Suprapubic skin (tissue), 4 donors: Measurements from ENCODE around the gene TNFRSF1B. TPM values are rescaled to one million over a fixed set of nuclear protein-coding genes. Genes with fewer than 3 reads are reported as not detected.

ENCODE experiments used
- DNase-seq, 2 donors: peaks; one replicate each; pipeline ENCODE4 v3.0.0-alpha.2; 2019; ENCODE audit warnings: low spot score in 2 of 2
- H3K27ac ChIP-seq: fragments of 200-600 bp; sonication (generic); one replicate; pipeline ENCODE4 v1.5.1; 2019
- H3K27me3 ChIP-seq: fragments of 200-600 bp; sonication (generic); one replicate; pipeline ENCODE4 v1.5.1; 2019
- H3K36me3 ChIP-seq: fragments of 200-600 bp; sonication (generic); one replicate; pipeline ENCODE4 v1.5.1; 2019
- H3K4me1 ChIP-seq: fragments of 200-600 bp; sonication (generic); one replicate; pipeline ENCODE4 v1.5.1; 2019
- H3K4me3 ChIP-seq: fragments of 200-600 bp; sonication (generic); one replicate; pipeline ENCODE4 v1.5.1; 2019; ENCODE audit warnings: mild to moderate bottlenecking
- H3K9me3 ChIP-seq: fragments of 200-600 bp; sonication (generic); one replicate; pipeline ENCODE4 v1.5.1; 2019
- CTCF ChIP-seq, 2 donors: fragments of 200-600 bp in 1 of 2; fragments of 450-650 bp in 1 of 2; sonication (generic) in 1 of 2; IDR thresholded peaks; one replicate each; pipeline ENCODE4 v1.5.1; 2016 to 2019; ENCODE audit warnings: antibody characterized with exemption in 2 of 2, mild to moderate bottlenecking in 1 of 2, moderate library complexity in 1 of 2
- EP300 ChIP-seq: sonication (generic); formaldehyde crosslinking; IDR thresholded peaks from one replicate; pipeline ENCODE4 v1.6.1; 2017; ENCODE audit warnings: antibody characterized with exemption
- POLR2A ChIP-seq, 2 donors: fragments of 450-650 bp; IDR thresholded peaks; one replicate each; pipeline ENCODE4 v1.6.1; 2017; ENCODE audit warnings: antibody characterized with exemption in 2 of 2, mild to moderate bottlenecking in 2 of 2, moderate library complexity in 2 of 2
- POLR2AphosphoS5 ChIP-seq, 3 donors: sonication (generic); formaldehyde crosslinking; IDR thresholded peaks; one replicate each; pipeline ENCODE4 v1.6.1; 2017; ENCODE audit warnings: antibody characterized with exemption in 3 of 3
- WGBS: methylation state at CpG from one replicate; pipeline ENCODE4 v1.1.5; 2018; 5-methylcytosine and 5-hydroxymethylcytosine counted together
- total RNA-seq, 4 donors: library from RNA; depleted of rRNA; stranded (reverse); fragments of >200 nt; gene quantifications; one replicate each; pipeline ENCODE4 v1.1.0, GENCODE V29; 2016

The TNFRSF1B gene
- total RNA-seq, 4 donors from 2014 or later: 6.3 to 35.2 (median 11.9) TPM

- 85% methylated on average over 9 of the region's 9 CpGs for WGBS
- peaks cover 7% of the 10 kb centered on the region for H3K27me3 ChIP-seq
- no peak for TF ChIP-seq POLR2A (IDR thresholded peaks at IDR 0.05)
- TF ChIP-seq POLR2AphosphoS5 (IDR thresholded peaks at IDR 0.05): no peak
- TF ChIP-seq EP300: no peak
- TF ChIP-seq CTCF (IDR thresholded peaks at IDR 0.05): no peak
- no peaks in the 10 kb centered on the region for H3K9me3 ChIP-seq
- no peaks in the 10 kb centered on the region for H3K36me3 ChIP-seq
- H3K4me3 ChIP-seq: no peak overlapping the region
- no peak for DNase-seq
- H3K27ac ChIP-seq: no peak overlapping the region
- peaks cover 34% of the 10 kb centered on the region for H3K4me1 ChIP-seq
Observed at GRCh38 chr1:12163210-12163609, 3.6 kb upstream of the TNFRSF1B start.

- H3K4me1 ChIP-seq: peaks cover 31% of the 10 kb centered on the region
- TF ChIP-seq POLR2AphosphoS5 (IDR thresholded peaks at IDR 0.05): no peak
- no peak for TF ChIP-seq POLR2A (IDR thresholded peaks at IDR 0.05)
- no peak for TF ChIP-seq EP300
- TF ChIP-seq CTCF (IDR thresholded peaks at IDR 0.05): no peak
- H3K27ac ChIP-seq: no peak overlapping the region
- H3K9me3 ChIP-seq: no peaks in the 10 kb centered on the region
- H3K36me3 ChIP-seq: no peaks in the 10 kb centered on the region
- H3K4me3 ChIP-seq: no peak overlapping the region
- H3K27me3 ChIP-seq: peaks cover 7% of the 10 kb centered on the region
- WGBS: 95% methylated on average over 5 of the region's 5 CpGs
- DNase-seq: no peak
Observed at GRCh38 chr1:12164210-12164609, 2.6 kb upstream of the TNFRSF1B start.

GRCh38 chr1:12165342-12165741 lies 1.4 kb upstream of the TNFRSF1B start:
- no peaks in the 10 kb centered on the region for H3K9me3 ChIP-seq
- WGBS: 95% methylated on average over 3 of the region's 4 CpGs
- H3K4me1 ChIP-seq: peaks cover 38% of the 10 kb centered on the region
- H3K36me3 ChIP-seq: no peaks in the 10 kb centered on the region
- H3K4me3 ChIP-seq: no peak overlapping the region
- no peak overlapping the region for H3K27ac ChIP-seq
- no peak for TF ChIP-seq POLR2AphosphoS5 (IDR thresholded peaks at IDR 0.05)
- no peak for TF ChIP-seq POLR2A (IDR thresholded peaks at IDR 0.05)
- TF ChIP-seq EP300: no peak
- no peak for TF ChIP-seq CTCF (IDR thresholded peaks at IDR 0.05)
- DNase-seq: no peak
- peaks cover 7% of the 10 kb centered on the region for H3K27me3 ChIP-seq

- H3K9me3 ChIP-seq: no peaks in the 10 kb centered on the region
- H3K4me3 ChIP-seq: peak overlapping the region; percentile 65
- WGBS: 27% methylated on average over 27 of the region's 33 CpGs
- H3K27ac ChIP-seq: peak overlapping the region; percentile 83
- DNase-seq: no peak
- TF ChIP-seq EP300: no peak
- TF ChIP-seq POLR2AphosphoS5 (IDR thresholded peaks at IDR 0.05): no peak
- TF ChIP-seq CTCF (IDR thresholded peaks at IDR 0.05): no peak
- TF ChIP-seq POLR2A (IDR thresholded peaks at IDR 0.05): no peak
- H3K27me3 ChIP-seq: peaks cover 7% of the 10 kb centered on the region
- H3K36me3 ChIP-seq: no peaks in the 10 kb centered on the region
- H3K4me1 ChIP-seq: peaks cover 34% of the 10 kb centered on the region
Observed at GRCh38 chr1:12167493-12168429, 970 bp downstream of the TNFRSF1B start.

GRCh38 chr1:12168451-12169160 lies 1.8 kb downstream of the TNFRSF1B start:
- 72% methylated on average over 17 of the region's 17 CpGs for WGBS
- TF ChIP-seq POLR2AphosphoS5 (IDR thresholded peaks at IDR 0.05): no peak
- no peak for TF ChIP-seq POLR2A (IDR thresholded peaks at IDR 0.05)
- no peak for TF ChIP-seq EP300
- no peak for TF ChIP-seq CTCF (IDR thresholded peaks at IDR 0.05)
- DNase-seq: no peak
- Histone ChIP-seq H3K27me3 (peaks cover 7% of the 10 kb centered on the region), H3K9me3 (no peaks in the 10 kb centered on the region), H3K4me1 (peaks cover 40% of the 10 kb centered on the region), H3K27ac (peak overlapping the region; percentile 83), H3K36me3 (no peaks in the 10 kb centered on the region), H3K4me3 (peak overlapping the region; percentile 65)
